Fibroblast of the aortic adventitia (primary cell): ENCODE results near the gene LGALS7. TPM values are rescaled to one million over a fixed set of nuclear protein-coding genes. Genes with fewer than 3 reads are reported as not detected.
"Not testable (repeated sequence)": the region's sequence is repeated elsewhere in the genome, so short reads cannot be mapped to it uniquely, and the experiment has no call there.

Experiments used
- DNase-seq: peaks from one replicate; pipeline ENCODE4 v3.0.0-alpha.2; 2010; ENCODE audit warnings: low read depth
- H3K4me3 ChIP-seq: 2 replicates; pipeline ENCODE4 v1.5.1; 2011; ENCODE audit warnings: low read depth, mild to moderate bottlenecking, control low read depth, low read length, moderate library complexity
- total RNA-seq: library from RNA; depleted of rRNA; stranded (reverse); fragments of >200 nt; gene quantifications from 2 replicates; pipeline ENCODE4 v1.2.3, GENCODE V29; 2012; ENCODE audit warnings: low replicate concordance
- TF ChIP-seq, protein P1 (sequence below): IDR thresholded peaks from 2 replicates; pipeline ENCODE4 v1.5.1; 2011; ENCODE audit warnings: mild to moderate bottlenecking, low read length, control low read depth, inconsistent platforms; ENCODE audit not compliant: insufficient read depth

Gene LGALS7
- total RNA-seq, 1 donor = 0.72 TPM

DNA sequence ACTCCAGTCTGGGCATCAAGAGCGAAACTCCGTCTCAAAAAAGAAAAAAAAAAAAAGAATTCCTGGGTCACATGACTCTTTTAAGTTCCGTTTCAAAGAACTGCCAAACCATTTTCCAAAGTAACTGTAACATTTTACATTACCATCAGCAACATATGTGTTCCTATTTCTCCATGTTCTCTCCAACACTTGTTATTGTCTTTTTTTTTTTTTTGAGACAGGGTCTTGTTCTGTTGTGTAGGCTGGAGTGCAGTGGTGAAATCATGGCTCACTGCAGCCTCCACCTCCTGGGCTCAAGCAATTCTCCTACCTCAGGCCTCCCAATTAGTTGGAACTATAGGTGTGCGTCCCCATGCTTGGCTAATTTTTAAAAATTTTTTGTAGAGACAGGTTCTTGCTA lies 22.2 kb upstream of the LGALS7 start:
- DNase-seq = no peak
- H3K4me3 ChIP-seq = no peak overlapping the region
- TF ChIP-seq, protein P1, sequence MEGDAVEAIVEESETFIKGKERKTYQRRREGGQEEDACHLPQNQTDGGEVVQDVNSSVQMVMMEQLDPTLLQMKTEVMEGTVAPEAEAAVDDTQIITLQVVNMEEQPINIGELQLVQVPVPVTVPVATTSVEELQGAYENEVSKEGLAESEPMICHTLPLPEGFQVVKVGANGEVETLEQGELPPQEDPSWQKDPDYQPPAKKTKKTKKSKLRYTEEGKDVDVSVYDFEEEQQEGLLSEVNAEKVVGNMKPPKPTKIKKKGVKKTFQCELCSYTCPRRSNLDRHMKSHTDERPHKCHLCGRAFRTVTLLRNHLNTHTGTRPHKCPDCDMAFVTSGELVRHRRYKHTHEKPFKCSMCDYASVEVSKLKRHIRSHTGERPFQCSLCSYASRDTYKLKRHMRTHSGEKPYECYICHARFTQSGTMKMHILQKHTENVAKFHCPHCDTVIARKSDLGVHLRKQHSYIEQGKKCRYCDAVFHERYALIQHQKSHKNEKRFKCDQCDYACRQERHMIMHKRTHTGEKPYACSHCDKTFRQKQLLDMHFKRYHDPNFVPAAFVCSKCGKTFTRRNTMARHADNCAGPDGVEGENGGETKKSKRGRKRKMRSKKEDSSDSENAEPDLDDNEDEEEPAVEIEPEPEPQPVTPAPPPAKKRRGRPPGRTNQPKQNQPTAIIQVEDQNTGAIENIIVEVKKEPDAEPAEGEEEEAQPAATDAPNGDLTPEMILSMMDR = no peak

DNA sequence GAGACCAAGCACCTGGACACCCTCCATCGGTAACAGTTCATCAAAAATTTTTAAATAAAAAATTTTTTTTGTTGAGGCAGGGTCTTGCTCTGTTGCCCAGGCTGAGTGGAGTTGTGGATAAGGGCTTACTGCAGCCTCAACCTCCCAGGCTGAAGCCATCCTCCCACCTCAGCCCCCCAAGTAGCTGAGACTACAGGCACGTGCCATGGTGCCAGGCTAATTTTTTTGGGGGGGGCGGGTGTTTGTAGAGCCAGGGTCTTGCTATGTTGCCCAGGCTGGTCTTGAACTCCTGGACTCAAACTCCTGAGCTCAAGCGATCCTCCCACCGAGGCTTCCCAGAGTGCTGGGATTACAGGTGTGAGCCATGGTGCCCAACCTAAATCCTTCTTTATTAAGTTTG lies 20.4 kb upstream of the LGALS7 start:
- TF ChIP-seq, protein P1 = no peak
- no peak overlapping the region for H3K4me3 ChIP-seq

DNA sequence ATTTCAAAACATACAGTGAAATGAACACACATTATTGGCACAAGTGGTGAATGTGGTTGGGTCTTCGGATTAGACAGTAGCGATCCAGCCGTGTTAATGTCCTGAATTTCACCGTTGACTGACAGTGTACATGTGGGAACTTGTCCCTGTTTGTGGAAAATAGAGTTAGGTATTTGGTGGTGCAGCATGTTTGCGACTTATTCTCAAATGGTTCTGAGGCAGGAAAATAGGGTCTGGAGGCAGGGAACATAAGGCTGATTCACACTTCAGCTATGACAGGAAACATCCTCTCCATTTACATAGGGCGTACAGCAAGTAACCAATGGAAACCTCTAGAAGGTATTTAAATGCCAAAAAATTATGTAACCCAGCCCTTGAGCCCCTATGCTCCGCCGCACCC lies 19.9 kb upstream of the LGALS7 start:
- peak; percentile 61 for DNase-seq
- no peak overlapping the region for H3K4me3 ChIP-seq
- TF ChIP-seq, protein P1 = no peak

More for the DNA sequence above, 20.4 kb upstream of the LGALS7 start:
- DNase-seq = no peak

DNA sequence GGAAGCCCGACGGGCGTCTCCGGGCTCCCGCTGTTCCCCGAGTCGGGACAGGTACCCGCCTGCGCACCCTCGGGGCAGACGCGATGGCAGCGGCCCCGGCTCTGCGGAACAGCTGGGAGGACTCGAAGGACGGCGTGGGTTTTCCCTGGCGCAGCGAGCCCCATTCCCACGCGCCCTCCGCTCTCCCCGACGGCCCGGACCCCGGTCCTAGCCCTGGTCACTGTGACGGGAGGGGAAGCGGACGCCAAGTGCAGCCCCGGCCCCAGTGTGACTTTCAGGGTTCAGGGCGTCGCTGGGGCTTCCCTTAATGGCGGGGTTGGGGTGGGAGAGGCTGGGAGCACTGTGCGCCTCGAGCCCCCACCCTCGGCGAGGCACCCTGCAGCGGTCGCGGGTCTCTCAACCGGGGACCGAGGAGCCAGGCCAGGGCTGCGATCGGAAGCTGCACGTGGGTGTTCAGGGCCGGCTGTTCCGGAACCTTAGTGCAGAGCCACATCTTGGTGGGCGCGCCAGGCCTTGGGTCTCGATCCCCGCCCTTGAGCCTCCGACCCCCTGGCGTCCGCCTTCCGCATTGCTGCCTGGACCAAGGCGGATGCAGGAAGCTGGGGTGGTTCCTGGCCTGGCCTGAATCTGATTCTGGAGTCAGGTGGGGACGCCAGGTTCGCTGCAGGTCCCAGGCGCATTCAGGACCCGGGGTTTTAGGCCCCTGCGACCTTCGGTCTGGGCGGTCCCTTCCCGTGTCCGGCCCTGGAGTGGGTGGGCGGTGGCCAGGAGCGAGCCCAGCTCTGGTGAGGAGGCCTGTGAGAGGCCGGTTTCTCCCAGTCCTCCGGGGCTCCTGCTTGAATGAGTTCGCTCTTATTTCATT lies 19.2 kb upstream of the LGALS7 start:
- no peak overlapping the region for H3K4me3 ChIP-seq
- TF ChIP-seq, protein P1 = peak; percentile 48
- no peak for DNase-seq

DNA sequence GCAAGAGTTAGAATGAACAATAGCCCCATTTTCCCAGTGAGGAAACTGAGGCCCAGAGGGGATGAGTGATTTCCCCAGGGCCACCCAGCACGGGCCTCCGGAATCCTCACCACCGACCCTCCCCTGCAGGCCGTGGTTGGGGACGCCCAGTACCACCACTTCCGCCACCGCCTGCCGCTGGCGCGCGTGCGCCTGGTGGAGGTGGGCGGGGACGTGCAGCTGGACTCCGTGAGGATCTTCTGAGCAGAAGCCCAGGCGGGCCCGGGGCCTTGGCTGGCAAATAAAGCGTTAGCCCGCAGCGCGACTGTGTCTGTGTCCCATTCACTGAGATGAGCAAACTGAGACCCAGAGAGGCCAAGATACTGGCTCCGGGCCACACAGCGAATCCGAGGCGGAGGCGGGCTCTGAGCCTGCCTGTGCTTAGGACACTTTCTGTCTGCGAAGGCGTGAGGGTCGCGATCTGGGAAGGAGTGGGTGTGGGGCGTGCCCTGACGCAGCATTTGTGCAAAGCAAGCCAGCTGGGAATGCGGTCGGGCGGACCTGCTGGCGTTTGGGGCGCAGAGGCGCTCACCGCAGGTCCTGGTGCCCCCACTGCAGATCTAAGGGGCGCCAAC lies 18.2 kb upstream of the LGALS7 start:
- DNase-seq = not testable (repeated sequence)

DNA sequence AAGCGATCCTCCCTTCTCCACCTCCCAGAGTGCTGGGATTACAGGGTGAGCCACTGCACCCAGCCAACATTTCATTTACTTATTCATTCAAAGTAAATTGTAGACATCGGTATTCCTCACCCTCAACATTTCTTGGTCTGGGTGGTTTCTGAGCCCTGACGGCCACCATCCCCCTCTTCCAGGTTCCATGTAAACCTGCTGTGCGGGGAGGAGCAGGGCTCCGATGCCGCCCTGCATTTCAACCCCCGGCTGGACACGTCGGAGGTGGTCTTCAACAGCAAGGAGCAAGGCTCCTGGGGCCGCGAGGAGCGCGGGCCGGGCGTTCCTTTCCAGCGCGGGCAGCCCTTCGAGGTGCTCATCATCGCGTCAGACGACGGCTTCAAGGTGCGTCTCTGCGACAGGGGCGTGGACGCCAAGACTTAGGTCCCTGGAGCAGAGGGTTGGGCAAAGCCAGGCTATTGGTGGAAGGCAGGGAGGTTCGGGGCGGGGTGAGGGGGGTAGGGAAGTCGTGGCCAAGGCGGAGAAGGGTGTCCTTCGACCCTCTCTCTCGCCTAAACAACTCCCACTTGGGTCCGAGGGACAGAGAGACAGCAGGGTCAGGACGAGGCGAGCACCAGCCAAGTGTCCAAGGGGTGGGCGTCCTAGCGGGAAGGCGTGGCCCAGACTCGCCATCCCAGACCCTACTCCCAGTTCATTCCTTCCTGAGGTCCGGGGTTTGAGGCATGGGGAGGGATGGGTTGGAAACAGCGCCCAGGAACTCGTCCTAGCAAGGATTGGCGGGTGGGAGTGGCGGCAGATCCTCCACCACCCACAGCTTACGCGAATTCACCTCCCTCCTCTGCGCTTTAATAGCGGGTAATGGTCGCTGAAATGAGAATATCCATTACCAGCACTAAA lies 17.4 kb upstream of the LGALS7 start:
- H3K4me3 ChIP-seq, DNase-seq: not testable (repeated sequence)

More for the DNA sequence above, 18.2 kb upstream of the LGALS7 start:
- not testable (repeated sequence) for H3K4me3 ChIP-seq

DNA sequence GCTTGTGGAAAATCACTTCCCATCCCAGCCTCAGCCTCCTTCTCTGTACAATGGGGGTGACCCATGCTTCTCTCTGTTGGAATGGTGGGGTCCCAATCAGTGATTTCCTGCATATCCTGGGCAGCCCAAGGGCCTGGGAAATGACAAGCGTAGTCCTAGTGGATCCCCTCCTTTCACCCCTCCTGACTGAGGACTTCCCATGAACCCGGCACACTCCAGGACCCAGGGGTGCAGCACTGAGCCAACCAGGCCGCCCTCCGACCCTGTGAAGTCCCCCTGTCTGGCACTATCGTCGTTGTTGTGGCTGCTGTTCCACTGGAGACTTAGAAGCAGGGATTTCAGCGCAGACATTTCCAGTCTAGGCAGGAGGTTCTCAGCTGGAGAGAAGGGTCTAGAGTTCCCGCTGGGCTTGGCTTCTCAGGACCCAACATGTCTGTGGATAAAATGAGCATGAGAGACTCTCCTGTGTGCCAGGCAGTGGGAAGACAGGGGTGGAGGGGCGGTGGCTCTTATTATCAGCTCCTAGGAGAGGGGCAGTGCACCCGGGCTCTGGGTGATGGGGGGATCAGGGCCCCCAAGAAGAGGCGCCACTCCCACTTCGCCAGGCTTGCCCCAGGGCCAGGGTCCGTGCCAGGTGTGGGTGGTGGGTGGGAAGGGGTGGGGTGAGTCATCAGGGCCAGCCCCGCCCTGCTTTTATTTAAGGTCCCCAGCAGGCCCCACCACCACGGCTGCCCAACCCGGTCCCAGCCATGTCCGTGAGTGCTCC lies 15.3 kb upstream of the LGALS7 start, which contains the start of gene LGALS7B:
TSS of gene LGALS7B (plus strand) at position 723 of the 766 bp plus-strand sequence. CDS start at position 750, 27 bp downstream.
- TF ChIP-seq, protein P1 = no peak
- no peak within 1 kb of the TSS for H3K4me3 ChIP-seq
- DNase-seq = no peak
